Measurements from ENCODE around the gene ENO3.

DNA sequence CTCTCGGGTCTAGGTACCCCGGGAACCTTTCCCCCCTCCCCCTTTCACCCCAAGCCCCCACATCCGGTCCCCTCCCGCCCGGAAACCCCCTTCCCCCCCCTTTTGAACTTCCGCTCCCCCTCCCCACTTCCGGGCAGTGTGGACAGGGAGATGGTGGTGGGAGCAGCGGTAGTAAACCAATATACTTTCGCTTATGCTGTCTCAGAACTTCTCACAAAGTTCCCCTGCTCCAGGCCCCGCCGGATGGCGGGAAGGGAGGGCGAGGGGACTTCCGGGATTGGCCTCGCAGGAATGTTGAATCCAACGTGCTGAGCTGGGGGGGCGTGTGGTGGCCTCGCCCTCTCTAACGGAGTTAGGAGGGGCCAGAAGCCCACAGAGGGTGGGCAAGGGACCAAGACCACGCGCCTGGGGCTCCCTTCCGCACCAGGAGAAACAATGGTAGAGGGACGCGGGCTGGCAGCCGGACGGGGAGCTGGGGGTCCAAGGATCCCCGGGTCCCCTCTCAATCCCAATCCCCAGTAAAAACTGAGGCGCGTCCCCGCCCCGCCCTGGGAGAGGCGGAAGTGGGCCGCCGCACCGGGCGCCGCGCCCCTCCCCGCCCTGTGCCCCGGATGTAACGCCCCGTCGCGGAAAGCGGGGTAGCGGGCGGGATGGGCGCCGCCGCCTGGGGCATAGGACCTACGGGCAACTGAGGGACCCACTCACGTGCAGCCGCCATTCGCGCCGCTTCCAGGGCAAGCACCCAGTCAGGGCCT is 3.3 kb upstream of the ENO3 start:
- TF ChIP-seq FOSL1 (IDR thresholded peaks at IDR 0.05; ENCODE audit: low read depth) = no peak
- no peak; the same call in 1 of the 2 replicates for TF ChIP-seq EGR1 (IDR thresholded peaks at IDR 0.05; ENCODE audit: low read depth)
- TF ChIP-seq, protein P1, sequence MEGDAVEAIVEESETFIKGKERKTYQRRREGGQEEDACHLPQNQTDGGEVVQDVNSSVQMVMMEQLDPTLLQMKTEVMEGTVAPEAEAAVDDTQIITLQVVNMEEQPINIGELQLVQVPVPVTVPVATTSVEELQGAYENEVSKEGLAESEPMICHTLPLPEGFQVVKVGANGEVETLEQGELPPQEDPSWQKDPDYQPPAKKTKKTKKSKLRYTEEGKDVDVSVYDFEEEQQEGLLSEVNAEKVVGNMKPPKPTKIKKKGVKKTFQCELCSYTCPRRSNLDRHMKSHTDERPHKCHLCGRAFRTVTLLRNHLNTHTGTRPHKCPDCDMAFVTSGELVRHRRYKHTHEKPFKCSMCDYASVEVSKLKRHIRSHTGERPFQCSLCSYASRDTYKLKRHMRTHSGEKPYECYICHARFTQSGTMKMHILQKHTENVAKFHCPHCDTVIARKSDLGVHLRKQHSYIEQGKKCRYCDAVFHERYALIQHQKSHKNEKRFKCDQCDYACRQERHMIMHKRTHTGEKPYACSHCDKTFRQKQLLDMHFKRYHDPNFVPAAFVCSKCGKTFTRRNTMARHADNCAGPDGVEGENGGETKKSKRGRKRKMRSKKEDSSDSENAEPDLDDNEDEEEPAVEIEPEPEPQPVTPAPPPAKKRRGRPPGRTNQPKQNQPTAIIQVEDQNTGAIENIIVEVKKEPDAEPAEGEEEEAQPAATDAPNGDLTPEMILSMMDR (IDR thresholded peaks at IDR 0.05 in 2 of 3, conservative IDR thresholded peaks at IDR 0.05 in 1 of 3; ENCODE audit: borderline replicate concordance in 1 of 3, insufficient read depth in 1 of 3, low read depth in 2 of 3, low read length in 2 of 3) = no peak
- TF ChIP-seq, protein P2, sequence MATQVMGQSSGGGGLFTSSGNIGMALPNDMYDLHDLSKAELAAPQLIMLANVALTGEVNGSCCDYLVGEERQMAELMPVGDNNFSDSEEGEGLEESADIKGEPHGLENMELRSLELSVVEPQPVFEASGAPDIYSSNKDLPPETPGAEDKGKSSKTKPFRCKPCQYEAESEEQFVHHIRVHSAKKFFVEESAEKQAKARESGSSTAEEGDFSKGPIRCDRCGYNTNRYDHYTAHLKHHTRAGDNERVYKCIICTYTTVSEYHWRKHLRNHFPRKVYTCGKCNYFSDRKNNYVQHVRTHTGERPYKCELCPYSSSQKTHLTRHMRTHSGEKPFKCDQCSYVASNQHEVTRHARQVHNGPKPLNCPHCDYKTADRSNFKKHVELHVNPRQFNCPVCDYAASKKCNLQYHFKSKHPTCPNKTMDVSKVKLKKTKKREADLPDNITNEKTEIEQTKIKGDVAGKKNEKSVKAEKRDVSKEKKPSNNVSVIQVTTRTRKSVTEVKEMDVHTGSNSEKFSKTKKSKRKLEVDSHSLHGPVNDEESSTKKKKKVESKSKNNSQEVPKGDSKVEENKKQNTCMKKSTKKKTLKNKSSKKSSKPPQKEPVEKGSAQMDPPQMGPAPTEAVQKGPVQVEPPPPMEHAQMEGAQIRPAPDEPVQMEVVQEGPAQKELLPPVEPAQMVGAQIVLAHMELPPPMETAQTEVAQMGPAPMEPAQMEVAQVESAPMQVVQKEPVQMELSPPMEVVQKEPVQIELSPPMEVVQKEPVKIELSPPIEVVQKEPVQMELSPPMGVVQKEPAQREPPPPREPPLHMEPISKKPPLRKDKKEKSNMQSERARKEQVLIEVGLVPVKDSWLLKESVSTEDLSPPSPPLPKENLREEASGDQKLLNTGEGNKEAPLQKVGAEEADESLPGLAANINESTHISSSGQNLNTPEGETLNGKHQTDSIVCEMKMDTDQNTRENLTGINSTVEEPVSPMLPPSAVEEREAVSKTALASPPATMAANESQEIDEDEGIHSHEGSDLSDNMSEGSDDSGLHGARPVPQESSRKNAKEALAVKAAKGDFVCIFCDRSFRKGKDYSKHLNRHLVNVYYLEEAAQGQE (IDR thresholded peaks at IDR 0.05; ENCODE audit: low read depth) = no peak
- TF ChIP-seq ZNF274 (IDR thresholded peaks at IDR 0.05; ENCODE audit: low read depth, low read length) = no peak
- TF ChIP-seq, protein P3, sequence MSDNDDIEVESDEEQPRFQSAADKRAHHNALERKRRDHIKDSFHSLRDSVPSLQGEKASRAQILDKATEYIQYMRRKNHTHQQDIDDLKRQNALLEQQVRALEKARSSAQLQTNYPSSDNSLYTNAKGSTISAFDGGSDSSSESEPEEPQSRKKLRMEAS (IDR thresholded peaks at IDR 0.05) = no peak; the same call in none of the 2 replicates
- no peak for TF ChIP-seq POLR2A (IDR thresholded peaks at IDR 0.05; ENCODE audit: borderline replicate concordance, extremely low read depth, insufficient read depth, insufficient read length)
- TF ChIP-seq RAD21 (IDR thresholded peaks at IDR 0.05; ENCODE audit: low read depth) = no peak
- no peak for TF ChIP-seq YY1 (IDR thresholded peaks at IDR 0.05; ENCODE audit: extremely low read depth, insufficient replicate concordance, low read depth, low read length)
- TF ChIP-seq SP1 (IDR thresholded peaks at IDR 0.05; ENCODE audit: low read depth) = no peak
- no peak for TF ChIP-seq EZH2 (IDR thresholded peaks at IDR 0.05)
- no peak for TF ChIP-seq JUND (IDR thresholded peaks at IDR 0.05)
